ENCODE results near the gene MBD3L3. TPM values are rescaled to one million over a fixed set of nuclear protein-coding genes. Genes with fewer than 3 reads are reported as not detected.
"Not testable (repeated sequence)": the region's sequence is repeated elsewhere in the genome, so short reads cannot be mapped to it uniquely, and the experiment has no call there.

MBD3L3 gene
- total RNA-seq, 1 experiment from 2014 or later, result not detected

- H3K4me1 ChIP-seq; DNase-seq; H3K27me3 ChIP-seq (replicated peaks; ENCODE audit: control insufficient read depth, insufficient read depth, low read length); H3K36me3 Mint-ChIP-seq (ENCODE audit: insufficient read depth, unreplicated experiment); CTCF ChIA-PET; H3K9me3 ChIP-seq; BruUV-seq (replicated peaks); H3K4me3 Mint-ChIP-seq (ENCODE audit: unreplicated experiment); intact Hi-C loops (cut with micrococcal nuclease; ENCODE audit: unreplicated experiment); POLR2A ChIA-PET; H3K4me1 Mint-ChIP-seq (ENCODE audit: low read depth, unreplicated experiment); H3K27me3 Mint-ChIP-seq (ENCODE audit: insufficient read depth, unreplicated experiment); H3K27ac Mint-ChIP-seq (ENCODE audit: unreplicated experiment); H3K36me3 ChIP-seq (ENCODE audit: control insufficient read depth, insufficient read depth, low read length); H3K4me3 ChIP-seq (ENCODE audit: low read depth, low read length); H3K9me3 Mint-ChIP-seq (ENCODE audit: unreplicated experiment): not testable (repeated sequence)
Measured at GRCh38 chr19:7054635-7055368, 3.7 kb downstream of the MBD3L3 start.

GRCh38 chr19:7052896-7053295, 5.6 kb downstream of the MBD3L3 start:
- intact Hi-C loops (cut with micrococcal nuclease; ENCODE audit: unreplicated experiment), result not testable (repeated sequence)

GRCh38 chr19:7051421-7051820, 7.1 kb downstream of the MBD3L3 start:
- POLR2A ChIA-PET; CTCF ChIA-PET; H3K9me3 ChIP-seq; H3K36me3 Mint-ChIP-seq (ENCODE audit: insufficient read depth, unreplicated experiment); intact Hi-C loops (cut with micrococcal nuclease; ENCODE audit: unreplicated experiment); H3K4me3 Mint-ChIP-seq (ENCODE audit: unreplicated experiment); H3K36me3 ChIP-seq (ENCODE audit: control insufficient read depth, insufficient read depth, low read length); DNase-seq; H3K27me3 ChIP-seq (replicated peaks; ENCODE audit: control insufficient read depth, insufficient read depth, low read length); H3K4me3 ChIP-seq (ENCODE audit: low read depth, low read length); H3K27ac Mint-ChIP-seq (ENCODE audit: unreplicated experiment); H3K9me3 Mint-ChIP-seq (ENCODE audit: unreplicated experiment); H3K27me3 Mint-ChIP-seq (ENCODE audit: insufficient read depth, unreplicated experiment); H3K4me1 ChIP-seq; BruUV-seq (replicated peaks); H3K4me1 Mint-ChIP-seq (ENCODE audit: low read depth, unreplicated experiment): not testable (repeated sequence)

More at GRCh38 chr19:7052896-7053295, 5.6 kb downstream of the MBD3L3 start:
- H3K9me3 ChIP-seq; H3K27me3 ChIP-seq (replicated peaks; ENCODE audit: control insufficient read depth, insufficient read depth, low read length); H3K9me3 Mint-ChIP-seq (ENCODE audit: unreplicated experiment); CTCF ChIA-PET; H3K4me1 ChIP-seq; H3K4me1 Mint-ChIP-seq (ENCODE audit: low read depth, unreplicated experiment); DNase-seq; H3K36me3 Mint-ChIP-seq (ENCODE audit: insufficient read depth, unreplicated experiment); H3K27me3 Mint-ChIP-seq (ENCODE audit: insufficient read depth, unreplicated experiment); H3K4me3 ChIP-seq (ENCODE audit: low read depth, low read length); H3K27ac Mint-ChIP-seq (ENCODE audit: unreplicated experiment); H3K4me3 Mint-ChIP-seq (ENCODE audit: unreplicated experiment); H3K36me3 ChIP-seq (ENCODE audit: control insufficient read depth, insufficient read depth, low read length); POLR2A ChIA-PET; BruUV-seq (replicated peaks): not testable (repeated sequence)

GRCh38 chr19:7049021-7049420, 9.5 kb downstream of the MBD3L3 start, which contains the start of gene MBD3L2:
Gene MBD3L2, plus strand, starts transcription at chr19:7049321. Its CDS starts 53 bp downstream, at chr19:7049374.
- H3K4me3 Mint-ChIP-seq (ENCODE audit: unreplicated experiment); H3K27me3 ChIP-seq (replicated peaks; ENCODE audit: control insufficient read depth, insufficient read depth, low read length); H3K36me3 ChIP-seq (ENCODE audit: control insufficient read depth, insufficient read depth, low read length); H3K4me3 ChIP-seq (ENCODE audit: low read depth, low read length); POLR2A ChIA-PET; DNase-seq; H3K9me3 ChIP-seq; intact Hi-C loops (cut with micrococcal nuclease; ENCODE audit: unreplicated experiment); H3K36me3 Mint-ChIP-seq (ENCODE audit: insufficient read depth, unreplicated experiment); H3K4me1 ChIP-seq; CTCF ChIA-PET; H3K27ac Mint-ChIP-seq (ENCODE audit: unreplicated experiment); H3K4me1 Mint-ChIP-seq (ENCODE audit: low read depth, unreplicated experiment); BruUV-seq (replicated peaks); H3K27me3 Mint-ChIP-seq (ENCODE audit: insufficient read depth, unreplicated experiment); H3K9me3 Mint-ChIP-seq (ENCODE audit: unreplicated experiment): not testable (repeated sequence)

GRCh38 chr19:7041563-7041962, 16.9 kb downstream of the MBD3L3 start:
- DNase-seq; H3K4me1 Mint-ChIP-seq (ENCODE audit: low read depth, unreplicated experiment); H3K4me3 Mint-ChIP-seq (ENCODE audit: unreplicated experiment); H3K4me3 ChIP-seq (ENCODE audit: low read depth, low read length); H3K9me3 Mint-ChIP-seq (ENCODE audit: unreplicated experiment); BruUV-seq (replicated peaks); H3K27me3 ChIP-seq (replicated peaks; ENCODE audit: control insufficient read depth, insufficient read depth, low read length); CTCF ChIA-PET; intact Hi-C loops (cut with micrococcal nuclease; ENCODE audit: unreplicated experiment); H3K9me3 ChIP-seq; H3K27ac Mint-ChIP-seq (ENCODE audit: unreplicated experiment); H3K4me1 ChIP-seq; H3K36me3 Mint-ChIP-seq (ENCODE audit: insufficient read depth, unreplicated experiment); POLR2A ChIA-PET; H3K36me3 ChIP-seq (ENCODE audit: control insufficient read depth, insufficient read depth, low read length); H3K27me3 Mint-ChIP-seq (ENCODE audit: insufficient read depth, unreplicated experiment): not testable (repeated sequence)

GRCh38 chr19:7040079-7040478, 18.4 kb downstream of the MBD3L3 start, which contains the start of gene MBD3L4:
Gene MBD3L4, minus strand, starts transcription at chr19:7040179. Its CDS starts 35 bp downstream, at chr19:7040144.
- H3K4me3 ChIP-seq (ENCODE audit: low read depth, low read length); H3K27me3 Mint-ChIP-seq (ENCODE audit: insufficient read depth, unreplicated experiment); H3K4me1 Mint-ChIP-seq (ENCODE audit: low read depth, unreplicated experiment); BruUV-seq (replicated peaks); H3K4me1 ChIP-seq; CTCF ChIA-PET; H3K9me3 ChIP-seq; POLR2A ChIA-PET; DNase-seq; H3K36me3 Mint-ChIP-seq (ENCODE audit: insufficient read depth, unreplicated experiment); H3K27ac Mint-ChIP-seq (ENCODE audit: unreplicated experiment); intact Hi-C loops (cut with micrococcal nuclease; ENCODE audit: unreplicated experiment); H3K9me3 Mint-ChIP-seq (ENCODE audit: unreplicated experiment); H3K27me3 ChIP-seq (replicated peaks; ENCODE audit: control insufficient read depth, insufficient read depth, low read length); H3K36me3 ChIP-seq (ENCODE audit: control insufficient read depth, insufficient read depth, low read length); H3K4me3 Mint-ChIP-seq (ENCODE audit: unreplicated experiment): not testable (repeated sequence)

- H3K4me1 ChIP-seq; H3K4me3 ChIP-seq (ENCODE audit: low read depth, low read length); BruUV-seq (replicated peaks); POLR2A ChIA-PET; H3K27me3 Mint-ChIP-seq (ENCODE audit: insufficient read depth, unreplicated experiment); H3K36me3 ChIP-seq (ENCODE audit: control insufficient read depth, insufficient read depth, low read length); intact Hi-C loops (cut with micrococcal nuclease; ENCODE audit: unreplicated experiment); H3K36me3 Mint-ChIP-seq (ENCODE audit: insufficient read depth, unreplicated experiment); H3K4me1 Mint-ChIP-seq (ENCODE audit: low read depth, unreplicated experiment); H3K9me3 Mint-ChIP-seq (ENCODE audit: unreplicated experiment); DNase-seq; H3K4me3 Mint-ChIP-seq (ENCODE audit: unreplicated experiment); H3K27me3 ChIP-seq (replicated peaks; ENCODE audit: control insufficient read depth, insufficient read depth, low read length); CTCF ChIA-PET; H3K9me3 ChIP-seq; H3K27ac Mint-ChIP-seq (ENCODE audit: unreplicated experiment): not testable (repeated sequence)
Measured at GRCh38 chr19:7030278-7030677, 28.2 kb downstream of the MBD3L3 start, which contains the start of gene MBD3L5. Gene MBD3L5, plus strand, starts transcription at chr19:7030578. Its CDS starts 34 bp downstream, at chr19:7030612.
